Neuronal stem cell (in vitro differentiated cells): ENCODE data around the gene FATE1.
A peak's percentile ranks its signal among the peaks of the same experiment; 100 is the strongest.

Experiments used
- DNase-seq: peaks from one replicate; pipeline ENCODE4 v3.0.0-alpha.2; 2013; ENCODE audit warnings: low spot score
- H2AFZ ChIP-seq: one replicate; pipeline ENCODE4 v1.6.1; 2013; ENCODE audit warnings: mild to moderate bottlenecking, low read length, inconsistent platforms
- H2AK5ac ChIP-seq: 2 replicates; pipeline ENCODE4 v1.6.1; 2013; ENCODE audit warnings: low read depth, mild to moderate bottlenecking, inconsistent platforms, low read length, moderate library complexity, mixed read lengths
- H2BK120ac ChIP-seq: 2 replicates; pipeline ENCODE4 v1.6.1; 2013; ENCODE audit warnings: low read depth, mild to moderate bottlenecking, inconsistent platforms, low read length, moderate library complexity, mixed read lengths
- H2BK12ac ChIP-seq: one replicate; pipeline ENCODE4 v1.6.1; 2013; ENCODE audit warnings: low read length, inconsistent platforms
- H2BK15ac ChIP-seq: 2 replicates; pipeline ENCODE4 v1.6.1; 2013; ENCODE audit warnings: mild to moderate bottlenecking, low read length, inconsistent platforms, mixed read lengths
- H2BK5ac ChIP-seq: one replicate; pipeline ENCODE4 v1.6.1; 2013; ENCODE audit warnings: inconsistent platforms, mild to moderate bottlenecking, low read length, moderate library complexity
- H3K14ac ChIP-seq: one replicate; pipeline ENCODE4 v1.6.1; 2013; ENCODE audit warnings: low read length, inconsistent platforms
- H3K18ac ChIP-seq: 2 replicates; pipeline ENCODE4 v1.6.1; 2013; ENCODE audit warnings: low read length, inconsistent platforms
- H3K23ac ChIP-seq: 2 replicates; pipeline ENCODE4 v1.6.1; 2013; ENCODE audit warnings: low read depth, mild to moderate bottlenecking, mixed read lengths, low read length, inconsistent platforms; ENCODE audit not compliant: poor library complexity
- H3K27ac ChIP-seq: replicated peaks from 3 replicates; pipeline ENCODE4 v1.5.1; 2013; ENCODE audit warnings: low read length, inconsistent platforms
- H3K27me3 ChIP-seq, 3 experiments: 2 replicates each; pipeline ENCODE4 v1.6.1; 2013; ENCODE audit warnings: low read length in 3 of 3, mild to moderate bottlenecking in 2 of 3, inconsistent platforms in 1 of 3, low read depth in 1 of 3, mixed read lengths in 1 of 3, moderate library complexity in 1 of 3; ENCODE audit not compliant: control insufficient read depth in 3 of 3, insufficient read depth in 3 of 3
- H3K36me3 ChIP-seq, 2 donors: replicated peaks in 1 of 2; 2 replicates each; pipeline ENCODE4 v1.6.1; 2013; ENCODE audit warnings: low read length in 2 of 2; ENCODE audit not compliant: control insufficient read depth in 2 of 2, insufficient read depth in 2 of 2
- H3K4ac ChIP-seq: 2 replicates; pipeline ENCODE4 v1.6.1; 2013; ENCODE audit warnings: inconsistent platforms, mild to moderate bottlenecking, low read length, moderate library complexity
- H3K4me1 ChIP-seq, 2 donors: 1 replicate in 1 of 2; 2 replicates in 1 of 2; pipeline ENCODE4 v1.6.1; 2013; ENCODE audit warnings: low read length in 2 of 2, low read depth in 1 of 2; ENCODE audit not compliant: control insufficient read depth in 2 of 2, insufficient read depth in 1 of 2
- H3K4me2 ChIP-seq: one replicate; pipeline ENCODE4 v1.6.1; 2013; ENCODE audit warnings: mild to moderate bottlenecking, low read length, inconsistent platforms; ENCODE audit not compliant: insufficient read depth, poor library complexity, severe bottlenecking
- H3K4me3 ChIP-seq, 2 donors: 2 replicates each; pipeline ENCODE4 v1.5.1; 2013; ENCODE audit warnings: low read length in 2 of 2, mild to moderate bottlenecking in 2 of 2, inconsistent platforms in 1 of 2, moderate library complexity in 1 of 2
- H3K79me1 ChIP-seq: one replicate; pipeline ENCODE4 v1.6.1; 2013; ENCODE audit warnings: low read depth, mild to moderate bottlenecking, inconsistent platforms, low read length, moderate library complexity
- H3K9ac ChIP-seq: one replicate; pipeline ENCODE4 v1.6.1; 2013; ENCODE audit warnings: mild to moderate bottlenecking, low read depth, low read length, inconsistent platforms; ENCODE audit not compliant: poor library complexity
- H3K9me3 ChIP-seq, 2 donors: replicated peaks in 1 of 2; 2 replicates each; pipeline versions ENCODE3 to v1.6.1; 2013; ENCODE audit warnings: low read length in 2 of 2, mild to moderate bottlenecking in 2 of 2, inconsistent platforms in 1 of 2, low read depth in 1 of 2, mixed read lengths in 1 of 2, moderate library complexity in 1 of 2; ENCODE audit not compliant: control insufficient read depth in 2 of 2, insufficient read depth in 1 of 2
- H4K8ac ChIP-seq: one replicate; pipeline ENCODE4 v1.6.1; 2013; ENCODE audit warnings: low read depth, mild to moderate bottlenecking, inconsistent platforms, low read length, moderate library complexity
- H4K91ac ChIP-seq: one replicate; pipeline ENCODE4 v1.6.1; 2013; ENCODE audit warnings: low read length, low read depth, mild to moderate bottlenecking, inconsistent platforms; ENCODE audit not compliant: poor library complexity
- WGBS, 2 donors: extraction: QIAGEN DNeasy Blood & Tissue Kit; methylation state at CpG; one replicate each; pipeline ENCODE4 v1.1.7; 2013; ENCODE audit warnings: missing lambda C conversion rate in 2 of 2, mixed read lengths in 1 of 2; ENCODE audit not compliant: insufficient read length in 2 of 2, insufficient replicate concordance in 1 of 2; ENCODE audit errors: extremely low coverage in 2 of 2; 5-methylcytosine and 5-hydroxymethylcytosine counted together

Gene FATE1

GRCh38 chrX:151753313-151754046, 37.6 kb downstream of the FATE1 start:
- Histone ChIP-seq H3K27ac (no peak overlapping the region), H2BK15ac (no peak overlapping the region)
- peak; percentile 36 for DNase-seq

DNA sequence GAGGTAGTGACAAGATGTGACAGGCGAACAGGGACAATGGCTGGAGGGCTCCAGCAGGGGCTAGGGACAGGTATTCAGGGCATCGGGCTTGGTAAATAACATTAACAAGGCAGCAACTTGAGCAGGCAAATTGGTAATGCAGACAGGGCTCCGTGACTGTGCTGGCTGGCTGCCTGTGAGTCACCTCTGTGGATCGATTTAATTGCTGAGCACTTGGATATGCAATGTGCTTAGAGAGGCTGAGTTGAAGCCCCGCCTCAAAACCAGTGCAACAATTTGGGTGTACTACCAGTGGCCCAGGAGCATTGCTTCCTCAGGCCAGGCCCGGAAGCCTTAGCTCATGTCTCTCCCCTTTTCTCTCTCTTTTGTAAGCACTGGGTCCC, 38.2 kb downstream of the FATE1 start:
- H2BK5ac ChIP-seq = no peak overlapping the region
- no peak overlapping the region for H3K4me3 ChIP-seq
- H3K9ac ChIP-seq = no peak overlapping the region
- no CpG with 5 or more reads among the region's 6 CpGs for WGBS, 2 donors
- H3K23ac ChIP-seq = no peak overlapping the region
- H4K91ac ChIP-seq = no peak overlapping the region
- H4K8ac ChIP-seq = no peak overlapping the region
- H3K27me3 ChIP-seq = peaks cover 0 to 16% (median 0%) of the 10 kb centered on the region in 3 experiments
- no peaks in the 10 kb centered on the region for H3K9me3 ChIP-seq
- H3K27ac ChIP-seq = no peak overlapping the region
- no peak overlapping the region for H2BK120ac ChIP-seq
- no peak overlapping the region for H2BK12ac ChIP-seq
- no peak for DNase-seq
- H3K14ac ChIP-seq = no peak overlapping the region
- H3K4me2 ChIP-seq = no peak overlapping the region
- H2BK15ac ChIP-seq = no peak overlapping the region
- H3K36me3 ChIP-seq = no peaks in the 10 kb centered on the region
- peaks cover 0 to 3% of the 10 kb centered on the region in 2 donors for H3K4me1 ChIP-seq
- no peaks in the 10 kb centered on the region for H3K79me1 ChIP-seq
- H3K18ac ChIP-seq = no peak overlapping the region
- H2AK5ac ChIP-seq = no peak overlapping the region
- no peak overlapping the region for H3K4ac ChIP-seq
- H2AFZ ChIP-seq = no peak overlapping the region

More at GRCh38 chrX:151753313-151754046, 37.6 kb downstream of the FATE1 start:
- Histone ChIP-seq H3K9me3 (no peaks in the 10 kb centered on the region), H3K79me1 (no peaks in the 10 kb centered on the region), H3K9ac (no peak overlapping the region), H3K18ac (peak overlapping the region; percentile 28), H3K4me2 (no peak overlapping the region), H3K4ac (no peak overlapping the region), H2BK5ac (no peak overlapping the region), H4K8ac (no peak overlapping the region), H3K36me3 (no peaks in the 10 kb centered on the region), H3K14ac (no peak overlapping the region), H3K4me1 (peaks cover 0 to 3% of the 10 kb centered on the region in 2 donors), H2BK120ac (no peak overlapping the region), H3K27me3 (peaks cover 0 to 18% (median 0%) of the 10 kb centered on the region in 3 experiments), H3K23ac (no peak overlapping the region), H3K4me3 (no peak overlapping the region), H2AFZ (no peak overlapping the region), H2BK12ac (no peak overlapping the region), H2AK5ac (no peak overlapping the region), H4K91ac (no peak overlapping the region)
- WGBS, 2 donors = no CpG with 5 or more reads among the region's 22 CpGs

GRCh38 chrX:151754641-151755215, 38.9 kb downstream of the FATE1 start:
- no peaks in the 10 kb centered on the region for H3K9me3 ChIP-seq
- H2BK120ac ChIP-seq = no peak overlapping the region
- no peak overlapping the region for H4K8ac ChIP-seq
- no peaks in the 10 kb centered on the region for H3K79me1 ChIP-seq
- H3K4me1 ChIP-seq = peaks cover 0 to 3% of the 10 kb centered on the region in 2 donors
- no peak overlapping the region for H3K18ac ChIP-seq
- no peak overlapping the region for H4K91ac ChIP-seq
- H2AFZ ChIP-seq = no peak overlapping the region
- H2BK5ac ChIP-seq = no peak overlapping the region
- H3K4me3 ChIP-seq = no peak overlapping the region
- no peak overlapping the region for H3K9ac ChIP-seq
- H2BK12ac ChIP-seq = no peak overlapping the region
- H2AK5ac ChIP-seq = no peak overlapping the region
- H2BK15ac ChIP-seq = no peak overlapping the region
- no peak overlapping the region for H3K27ac ChIP-seq
- no CpG with 5 or more reads among the region's 11 CpGs for WGBS, 2 donors
- H3K23ac ChIP-seq = no peak overlapping the region
- no peak overlapping the region for H3K4ac ChIP-seq
- H3K27me3 ChIP-seq = peaks cover 0 to 12% (median 0%) of the 10 kb centered on the region in 3 experiments
- H3K36me3 ChIP-seq = no peaks in the 10 kb centered on the region
- no peak overlapping the region for H3K14ac ChIP-seq
- no peak for DNase-seq
- H3K4me2 ChIP-seq = no peak overlapping the region

- Histone ChIP-seq H4K91ac (no peak overlapping the region), H3K79me1 (no peaks in the 10 kb centered on the region), H3K4me1 (no peaks in the 10 kb centered on the region), H2BK5ac (no peak overlapping the region), H2BK15ac (no peak overlapping the region), H4K8ac (no peak overlapping the region), H3K36me3 (no peaks in the 10 kb centered on the region), H3K4me3 (no peak overlapping the region), H2AK5ac (no peak overlapping the region), H3K4ac (no peak overlapping the region), H2BK12ac (no peak overlapping the region), H3K14ac (no peak overlapping the region), H3K4me2 (no peak overlapping the region), H2AFZ (no peak overlapping the region), H3K27ac (no peak overlapping the region), H3K27me3 (peaks cover 0 to 12% (median 0%) of the 10 kb centered on the region in 3 experiments), H3K9me3 (no peaks in the 10 kb centered on the region), H3K18ac (no peak overlapping the region), H3K9ac (no peak overlapping the region), H3K23ac (no peak overlapping the region), H2BK120ac (no peak overlapping the region)
- DNase-seq = no peak
- WGBS, 2 donors = no CpG with 5 or more reads among the region's 11 CpGs
Measured at GRCh38 chrX:151759041-151759708, 43.3 kb downstream of the FATE1 start.
